Keratinocyte (primary cell): ENCODE data around the gene PRKD1. TPM values are rescaled to one million over a fixed set of nuclear protein-coding genes. Genes with fewer than 3 reads are reported as not detected.

Source experiments
- DNase-seq: peaks from one replicate; pipeline ENCODE4 v3.0.0-alpha.2; 2011; ENCODE audit warnings: low read depth, missing footprints, low spot score
- FAIRE-seq: peaks from 2 replicates; lab custom pipeline; 2011; peaks lifted over from hg19 to GRCh38; lab: Jason Lieb, UNC
- H2AFZ ChIP-seq: 2 replicates; pipeline ENCODE4 v1.6.0; 2012; ENCODE audit warnings: low read length, control low read depth, inconsistent platforms; ENCODE audit not compliant: control insufficient read depth
- H3K27ac ChIP-seq: 2 replicates; pipeline ENCODE4 v1.5.1; 2011; ENCODE audit warnings: low read length; ENCODE audit not compliant: control insufficient read depth, insufficient read depth
- H3K27me3 ChIP-seq: 3 replicates; pipeline ENCODE4 v1.6.0; 2011; ENCODE audit warnings: low read length; ENCODE audit not compliant: control insufficient read depth, insufficient read depth; ENCODE audit errors: extremely low read depth
- H3K36me3 ChIP-seq, 2 experiments: 2 replicates in 1 of 2; 3 replicates in 1 of 2; pipeline ENCODE4 v1.5.1; 2011; ENCODE audit warnings: low read length in 2 of 2, mild to moderate bottlenecking in 1 of 2; ENCODE audit not compliant: control insufficient read depth in 2 of 2, insufficient read depth in 2 of 2; ENCODE audit errors: extremely low read depth in 1 of 2
- H3K4me1 ChIP-seq: 3 replicates; pipeline ENCODE4 v1.5.1; 2011; ENCODE audit warnings: low read length; ENCODE audit not compliant: control insufficient read depth, insufficient read depth; ENCODE audit errors: extremely low read depth
- H3K4me2 ChIP-seq: 3 replicates; pipeline ENCODE4 v1.6.0; 2011; ENCODE audit warnings: low read depth, low read length; ENCODE audit not compliant: control insufficient read depth, insufficient read depth; ENCODE audit errors: extremely low read depth
- H3K4me3 ChIP-seq, 3 experiments: fragments of 200-600 bp in 1 of 3; sonication (generic) in 1 of 3; 2 replicates in 2 of 3; 3 replicates in 1 of 3; pipeline ENCODE4 v1.5.1; 2011 to 2016; ENCODE audit warnings: low read length in 3 of 3, mild to moderate bottlenecking in 3 of 3, control low read depth in 2 of 3, inconsistent platforms in 1 of 3, low read depth in 1 of 3, mixed read lengths in 1 of 3, mixed run types in 1 of 3, moderate library complexity in 1 of 3; ENCODE audit not compliant: control insufficient read depth in 2 of 3, insufficient read depth in 2 of 3; ENCODE audit errors: extremely low read depth in 1 of 3
- H3K79me2 ChIP-seq: 2 replicates; pipeline ENCODE4 v1.6.0; 2012; ENCODE audit warnings: low read length; ENCODE audit not compliant: control insufficient read depth, insufficient read depth
- H3K9ac ChIP-seq: 3 replicates; pipeline ENCODE4 v1.6.0; 2011; ENCODE audit warnings: low read length; ENCODE audit not compliant: control insufficient read depth, insufficient read depth; ENCODE audit errors: extremely low read depth
- H3K9me1 ChIP-seq: 3 replicates; pipeline ENCODE4 v1.6.0; 2011; ENCODE audit warnings: low read length; ENCODE audit not compliant: control insufficient read depth, insufficient read depth; ENCODE audit errors: extremely low read depth
- H3K9me3 ChIP-seq: 2 replicates; pipeline ENCODE4 v1.5.1; 2012; ENCODE audit warnings: low read depth, low read length; ENCODE audit not compliant: control insufficient read depth
- H4K20me1 ChIP-seq: 3 replicates; pipeline ENCODE4 v1.6.0; 2011; ENCODE audit warnings: low read length; ENCODE audit not compliant: control insufficient read depth, insufficient read depth; ENCODE audit errors: extremely low read depth
- CTCF ChIP-seq, 3 experiments: IDR thresholded peaks in 1 of 3; conservative IDR thresholded peaks in 1 of 3; optimal IDR thresholded peaks in 1 of 3; 2 replicates in 2 of 3; 3 replicates in 1 of 3; pipeline versions ENCODE3 to v1.5.1; 2011; ENCODE audit warnings: low read length in 3 of 3, mild to moderate bottlenecking in 3 of 3, moderate library complexity in 2 of 3, control low read depth in 1 of 3, inconsistent platforms in 1 of 3; ENCODE audit not compliant: insufficient read depth in 2 of 3; ENCODE audit errors: extremely low read depth in 1 of 3
- EZH2 ChIP-seq: IDR thresholded peaks from one replicate; pipeline ENCODE4 v1.6.1; 2012; ENCODE audit warnings: inconsistent platforms, mild to moderate bottlenecking, low read length, moderate library complexity
- dilution Hi-C: fragments of 300-500 bp; cut with MboI; formaldehyde crosslinking; loops from one replicate; pipeline ENCODE4 v1.7.0; 2020; ENCODE audit warnings: low sequenced_read_pairs; ENCODE audit not compliant: extremely low pct_ligation_motif_present
- polyA plus RNA-seq, 5 experiments: library from polyadenylated mRNA; depleted of rRNA in 3 of 5; stranded (reverse) in 3 of 5; stranded (forward) in 1 of 5; unstranded in 1 of 5; fragments of >200 nt; gene quantifications; 1 replicate in 1 of 5; 2 replicates in 3 of 5; 3 replicates in 1 of 5; pipeline versions ENCODE4 v1.2.1 to v1.2.3, GENCODE V29; 2011 to 2012; ENCODE audit warnings: missing spikeins in 2 of 5, low read depth in 1 of 5, low replicate concordance in 1 of 5

PRKD1 gene
- polyA plus RNA-seq, 1 donor (not counting 4 experiments of a cell fraction or from before 2014, with no cell fraction given) = 0.49 TPM

GRCh38 chr14:29906256-29906870 lies 21.3 kb downstream of the PRKD1 start:
- FAIRE-seq (no peak), DNase-seq (no peak)
- Histone ChIP-seq H3K9me1 (no peaks in the 10 kb centered on the region), H3K27me3 (no peaks in the 10 kb centered on the region), H3K4me2 (no peak overlapping the region), H3K4me1 (peaks cover 8% of the 10 kb centered on the region), H4K20me1 (no peaks in the 10 kb centered on the region), H3K79me2 (no peaks in the 10 kb centered on the region), H3K9me3 (no peaks in the 10 kb centered on the region), H3K27ac (no peak overlapping the region), H3K4me3 (no peak overlapping the region), H3K9ac (no peak overlapping the region), H2AFZ (no peak overlapping the region), H3K36me3 (no peaks in the 10 kb centered on the region)
- TF ChIP-seq CTCF (optimal IDR thresholded peaks at IDR 0.05 in 1 of 3, IDR thresholded peaks at IDR 0.05 in 1 of 3, conservative IDR thresholded peaks at IDR 0.05 in 1 of 3; ENCODE audit: extremely low read depth in 1 of 3, insufficient read depth in 2 of 3, low read length in 3 of 3) = no peak
- TF ChIP-seq EZH2 = no peak
- dilution Hi-C loops = no loop called here

- TF ChIP-seq EZH2 = no peak
- TF ChIP-seq CTCF (optimal IDR thresholded peaks at IDR 0.05 in 1 of 3, IDR thresholded peaks at IDR 0.05 in 1 of 3, conservative IDR thresholded peaks at IDR 0.05 in 1 of 3; ENCODE audit: extremely low read depth in 1 of 3, insufficient read depth in 2 of 3, low read length in 3 of 3) = no peak
- dilution Hi-C loops = no loop called here
- Histone ChIP-seq H3K27me3 (no peaks in the 10 kb centered on the region), H4K20me1 (no peaks in the 10 kb centered on the region), H3K27ac (no peak overlapping the region), H3K4me1 (peaks cover 8% of the 10 kb centered on the region), H3K9me1 (no peaks in the 10 kb centered on the region), H3K9ac (no peak overlapping the region), H3K4me3 (no peak overlapping the region), H3K36me3 (no peaks in the 10 kb centered on the region), H3K4me2 (no peak overlapping the region), H3K79me2 (no peaks in the 10 kb centered on the region), H2AFZ (no peak overlapping the region), H3K9me3 (no peaks in the 10 kb centered on the region)
- FAIRE-seq = no peak
- no peak for DNase-seq
Observed at GRCh38 chr14:29905543-29905942, 22.1 kb downstream of the PRKD1 start.
